NCI-H748 treated with DMSO at 0.1 percent for 48 hours (cell line): ENCODE results near the gene BLCAP.
"Not testable (repeated sequence)": the region's sequence is repeated elsewhere in the genome, so short reads cannot be mapped to it uniquely, and the experiment has no call there.

ENCODE experiments used
- DNase-seq: peaks from one replicate; lab custom pipeline; 2025; lab: John Stamatoyannopoulos, UW

Gene BLCAP

GRCh38 chr20:37480919-37481318 lies 46.8 kb downstream of the BLCAP start:
- DNase-seq, result no peak

- no peak for DNase-seq
Measured at GRCh38 chr20:37479925-37480691, 47.6 kb downstream of the BLCAP start.

GRCh38 chr20:37479266-37479665 lies 48.4 kb downstream of the BLCAP start:
- DNase-seq, result no peak

- no peak for DNase-seq
Measured at GRCh38 chr20:37477041-37477440, 50.6 kb downstream of the BLCAP start.

GRCh38 chr20:37475252-37475651 lies 52.4 kb downstream of the BLCAP start:
- DNase-seq, result no peak

GRCh38 chr20:37474386-37474785 lies 53.3 kb downstream of the BLCAP start:
- no peak for DNase-seq

- DNase-seq, result no peak
Measured at GRCh38 chr20:37473249-37474000, 54.3 kb downstream of the BLCAP start.

GRCh38 chr20:37472435-37472834 lies 55.2 kb downstream of the BLCAP start:
- DNase-seq, result not testable (repeated sequence)

- DNase-seq, result no peak
Measured at GRCh38 chr20:37471741-37472235, 55.9 kb downstream of the BLCAP start.

- DNase-seq, result not testable (repeated sequence)
Measured at GRCh38 chr20:37470190-37470589, 57.5 kb downstream of the BLCAP start.

- no peak for DNase-seq
Measured at GRCh38 chr20:37469531-37469930, 58.1 kb downstream of the BLCAP start.

GRCh38 chr20:37468886-37469285 lies 58.8 kb downstream of the BLCAP start:
- no peak for DNase-seq
